ENCODE results near the gene PCDHGA3.
"Not testable (repeated sequence)": the region's sequence is repeated elsewhere in the genome, so short reads cannot be mapped to it uniquely, and the experiment has no call there.

PCDHGA3 gene

DNA sequence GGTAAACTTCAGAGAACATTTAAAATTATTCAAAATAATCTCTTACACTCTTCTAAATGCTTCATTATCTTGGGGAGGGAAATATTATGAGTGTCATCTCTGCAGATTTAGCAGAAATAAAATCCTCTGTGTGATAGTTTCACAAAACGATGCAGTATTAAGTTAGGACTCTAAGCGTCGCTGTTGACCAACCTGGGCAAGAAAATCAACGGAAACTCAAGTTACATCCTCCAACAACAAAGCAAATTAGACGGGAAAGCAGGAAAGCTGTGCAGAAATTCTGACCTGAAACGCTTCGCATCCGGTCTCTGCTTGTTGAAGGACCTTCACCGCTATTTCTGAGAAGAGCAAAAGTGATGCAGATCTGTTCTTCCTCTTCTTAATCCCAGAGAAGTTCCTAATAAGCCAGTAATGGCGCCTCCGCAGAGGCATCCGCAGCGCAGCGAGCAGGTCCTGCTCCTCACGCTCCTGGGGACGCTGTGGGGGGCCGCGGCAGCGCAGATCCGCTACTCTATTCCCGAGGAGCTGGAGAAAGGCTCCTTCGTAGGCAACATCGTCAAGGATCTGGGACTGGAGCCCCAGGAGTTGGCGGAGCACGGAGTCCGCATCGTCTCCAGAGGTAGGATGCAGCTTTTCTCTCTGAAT is 30.2 kb downstream of the PCDHGA3 start, which contains the start of gene PCDHGA6:
TSS of gene PCDHGA6 (plus strand) at position 219 of the 645 bp plus-strand sequence. CDS start at position 412, 193 bp downstream.
- TF ChIP-seq, protein P1, sequence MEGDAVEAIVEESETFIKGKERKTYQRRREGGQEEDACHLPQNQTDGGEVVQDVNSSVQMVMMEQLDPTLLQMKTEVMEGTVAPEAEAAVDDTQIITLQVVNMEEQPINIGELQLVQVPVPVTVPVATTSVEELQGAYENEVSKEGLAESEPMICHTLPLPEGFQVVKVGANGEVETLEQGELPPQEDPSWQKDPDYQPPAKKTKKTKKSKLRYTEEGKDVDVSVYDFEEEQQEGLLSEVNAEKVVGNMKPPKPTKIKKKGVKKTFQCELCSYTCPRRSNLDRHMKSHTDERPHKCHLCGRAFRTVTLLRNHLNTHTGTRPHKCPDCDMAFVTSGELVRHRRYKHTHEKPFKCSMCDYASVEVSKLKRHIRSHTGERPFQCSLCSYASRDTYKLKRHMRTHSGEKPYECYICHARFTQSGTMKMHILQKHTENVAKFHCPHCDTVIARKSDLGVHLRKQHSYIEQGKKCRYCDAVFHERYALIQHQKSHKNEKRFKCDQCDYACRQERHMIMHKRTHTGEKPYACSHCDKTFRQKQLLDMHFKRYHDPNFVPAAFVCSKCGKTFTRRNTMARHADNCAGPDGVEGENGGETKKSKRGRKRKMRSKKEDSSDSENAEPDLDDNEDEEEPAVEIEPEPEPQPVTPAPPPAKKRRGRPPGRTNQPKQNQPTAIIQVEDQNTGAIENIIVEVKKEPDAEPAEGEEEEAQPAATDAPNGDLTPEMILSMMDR (IDR thresholded peaks at IDR 0.05), result no peak
- Mint-ChIP-seq H3K27ac (no peak within 1 kb of the TSS), H3K27me3 (ENCODE audit: low read depth, poor library complexity) (no peaks in the 10 kb centered on the region), H3K4me3 (no peak within 1 kb of the TSS), H3K4me1 (no peaks in the 10 kb centered on the region), H3K36me3 (ENCODE audit: low read depth) (peaks cover 30% of the 10 kb centered on the region), H3K9me3 (peaks cover 87% of the 10 kb centered on the region)
- DNase-seq, result no peak

DNA sequence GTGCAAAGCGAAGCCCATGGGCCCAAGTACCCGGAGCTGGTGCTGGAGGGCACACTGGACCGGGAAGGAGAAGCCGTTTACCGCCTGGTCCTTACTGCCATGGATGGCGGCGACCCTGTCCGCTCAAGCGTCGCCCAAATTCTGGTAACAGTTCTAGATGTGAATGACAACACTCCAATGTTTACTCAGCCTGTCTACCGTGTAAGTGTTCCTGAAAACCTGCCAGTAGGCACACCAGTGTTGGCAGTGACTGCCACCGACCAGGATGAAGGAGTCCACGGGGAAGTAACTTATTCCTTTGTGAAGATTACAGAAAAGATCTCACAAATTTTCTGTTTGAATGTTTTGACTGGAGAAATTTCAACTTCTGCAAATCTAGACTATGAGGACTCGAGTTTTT is 31.0 kb downstream of the PCDHGA3 start:
- no peak for DNase-seq
- Mint-ChIP-seq H3K4me3 (no peak overlapping the region), H3K9me3 (peaks cover 87% of the 10 kb centered on the region), H3K4me1 (no peaks in the 10 kb centered on the region), H3K27me3 (ENCODE audit: low read depth, poor library complexity) (no peaks in the 10 kb centered on the region), H3K36me3 (ENCODE audit: low read depth) (peaks cover 30% of the 10 kb centered on the region), H3K27ac (no peak overlapping the region)
- TF ChIP-seq, protein P1 (IDR thresholded peaks at IDR 0.05), result no peak

- Mint-ChIP-seq H3K9me3 (peaks cover 85% of the 10 kb centered on the region), H3K36me3 (ENCODE audit: low read depth) (peaks cover 29% of the 10 kb centered on the region)
- not testable (repeated sequence) for H3K27me3 Mint-ChIP-seq (ENCODE audit: low read depth, poor library complexity)
Measured at GRCh38 chr5:141375444-141376155, 32.0 kb downstream of the PCDHGA3 start.

GRCh38 chr5:141382469-141383294 is 39.1 kb downstream of the PCDHGA3 start, which contains the start of gene PCDHGA7:
Gene PCDHGA7, plus strand, starts transcription at chr5:141382742. Its CDS starts 158 bp downstream, at chr5:141382900.
- Mint-ChIP-seq H3K36me3 (ENCODE audit: low read depth) (peaks cover 25% of the 10 kb centered on the region), H3K9me3 (peaks cover 85% of the 10 kb centered on the region)
- no peak for DNase-seq

More at GRCh38 chr5:141375444-141376155, 32.0 kb downstream of the PCDHGA3 start:
- H3K4me1 Mint-ChIP-seq, H3K27ac Mint-ChIP-seq, DNase-seq, H3K4me3 Mint-ChIP-seq: not testable (repeated sequence)

GRCh38 chr5:141383345-141383744 is 39.7 kb downstream of the PCDHGA3 start:
- TF ChIP-seq, protein P1 (IDR thresholded peaks at IDR 0.05), result no peak
- H3K4me3 Mint-ChIP-seq, result no peak overlapping the region
- H3K27ac Mint-ChIP-seq, result no peak overlapping the region
- DNase-seq, result no peak
- peaks cover 84% of the 10 kb centered on the region for H3K9me3 Mint-ChIP-seq
- H3K27me3 Mint-ChIP-seq (ENCODE audit: low read depth, poor library complexity), result no peaks in the 10 kb centered on the region
- no peaks in the 10 kb centered on the region for H3K4me1 Mint-ChIP-seq
- H3K36me3 Mint-ChIP-seq (ENCODE audit: low read depth), result peaks cover 27% of the 10 kb centered on the region

More at GRCh38 chr5:141382469-141383294, 39.1 kb downstream of the PCDHGA3 start, which contains the start of gene PCDHGA7:
- Mint-ChIP-seq H3K27me3 (ENCODE audit: low read depth, poor library complexity) (no peaks in the 10 kb centered on the region), H3K4me3 (no peak within 1 kb of the TSS), H3K27ac (no peak within 1 kb of the TSS), H3K4me1 (no peaks in the 10 kb centered on the region)
- TF ChIP-seq, protein P1 (IDR thresholded peaks at IDR 0.05), result no peak
